RWPE1 (cell line): ENCODE data around the gene FBXW11.

Experiments used
- CTCF ChIA-PET: fragments of 350-600 bp; sonication (Branson Sonifier 250); formaldehyde crosslinking; extraction: SDS; loops from one replicate; lab custom pipeline; 2021; lab: Yijun Ruan, JAX
- POLR2A ChIA-PET: fragments of 400-600 bp; formaldehyde crosslinking; extraction: SDS; loops from one replicate; lab custom pipeline; 2020; ENCODE audit warnings: antibody characterized with exemption; ENCODE audit not compliant: low non-redundant PET; lab: Yijun Ruan, JAX
- DNase-seq: peaks from one replicate; pipeline ENCODE4 v3.0.0; 2012; ENCODE audit warnings: low spot score
- H3K27ac ChIP-seq: fragments of 450-650 bp; 2 replicates; pipeline ENCODE4 v1.5.1; 2017
- TF ChIP-seq, protein P1 (sequence below): fragments of 450-650 bp; conservative IDR thresholded peaks from 2 replicates; pipeline ENCODE4 v1.5.1; 2017; ENCODE audit warnings: low read depth, mild to moderate bottlenecking

Gene FBXW11

GRCh38 chr5:171825051-171825450 is 181.4 kb downstream of the FBXW11 start:
- POLR2A ChIA-PET, result no interaction called here
- no peak overlapping the region for H3K27ac ChIP-seq
- TF ChIP-seq, protein P1, sequence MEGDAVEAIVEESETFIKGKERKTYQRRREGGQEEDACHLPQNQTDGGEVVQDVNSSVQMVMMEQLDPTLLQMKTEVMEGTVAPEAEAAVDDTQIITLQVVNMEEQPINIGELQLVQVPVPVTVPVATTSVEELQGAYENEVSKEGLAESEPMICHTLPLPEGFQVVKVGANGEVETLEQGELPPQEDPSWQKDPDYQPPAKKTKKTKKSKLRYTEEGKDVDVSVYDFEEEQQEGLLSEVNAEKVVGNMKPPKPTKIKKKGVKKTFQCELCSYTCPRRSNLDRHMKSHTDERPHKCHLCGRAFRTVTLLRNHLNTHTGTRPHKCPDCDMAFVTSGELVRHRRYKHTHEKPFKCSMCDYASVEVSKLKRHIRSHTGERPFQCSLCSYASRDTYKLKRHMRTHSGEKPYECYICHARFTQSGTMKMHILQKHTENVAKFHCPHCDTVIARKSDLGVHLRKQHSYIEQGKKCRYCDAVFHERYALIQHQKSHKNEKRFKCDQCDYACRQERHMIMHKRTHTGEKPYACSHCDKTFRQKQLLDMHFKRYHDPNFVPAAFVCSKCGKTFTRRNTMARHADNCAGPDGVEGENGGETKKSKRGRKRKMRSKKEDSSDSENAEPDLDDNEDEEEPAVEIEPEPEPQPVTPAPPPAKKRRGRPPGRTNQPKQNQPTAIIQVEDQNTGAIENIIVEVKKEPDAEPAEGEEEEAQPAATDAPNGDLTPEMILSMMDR, result no peak
- DNase-seq, result no peak
- CTCF ChIA-PET, result no interaction called here

- no peak for DNase-seq
- ChIA-PET CTCF (interaction anchor here (1.4 kb wide), 1 partner anchor 14 kb away, joined by 3 read pairs; no protein-coding TSS in a partner anchor), POLR2A (no interaction called here)
Observed at GRCh38 chr5:171823269-171823668, 183.2 kb downstream of the FBXW11 start.

GRCh38 chr5:171821286-171821685 is 185.2 kb downstream of the FBXW11 start:
- no peak for DNase-seq
- no peak overlapping the region for H3K27ac ChIP-seq
- CTCF ChIA-PET, result interaction anchor here (0.6 kb wide), 1 partner anchor 1387 kb away, joined by 3 read pairs; no protein-coding TSS in a partner anchor
- POLR2A ChIA-PET, result interaction anchor here (0.7 kb wide), 1 partner anchor 22 kb away, joined by 4 read pairs; no protein-coding TSS in a partner anchor
- TF ChIP-seq, protein P1, result no peak

More at GRCh38 chr5:171823269-171823668, 183.2 kb downstream of the FBXW11 start:
- TF ChIP-seq, protein P1, result no peak
- no peak overlapping the region for H3K27ac ChIP-seq

GRCh38 chr5:171820561-171820960 is 185.9 kb downstream of the FBXW11 start:
- CTCF ChIA-PET, result interaction anchor here (0.7 kb wide), 1 partner anchor 369 kb away, joined by 3 read pairs; no protein-coding TSS in a partner anchor
- POLR2A ChIA-PET, result no interaction called here
- no peak for DNase-seq
- TF ChIP-seq, protein P1, result no peak
- no peak overlapping the region for H3K27ac ChIP-seq

GRCh38 chr5:171816666-171817065 is 189.8 kb downstream of the FBXW11 start:
- ChIA-PET CTCF (interaction anchor here (0.7 kb wide), 1 partner anchor 503 kb away, joined by 4 read pairs; no protein-coding TSS in a partner anchor), POLR2A (no interaction called here)
- TF ChIP-seq, protein P1, result no peak
- DNase-seq, result no peak
- no peak overlapping the region for H3K27ac ChIP-seq

DNA sequence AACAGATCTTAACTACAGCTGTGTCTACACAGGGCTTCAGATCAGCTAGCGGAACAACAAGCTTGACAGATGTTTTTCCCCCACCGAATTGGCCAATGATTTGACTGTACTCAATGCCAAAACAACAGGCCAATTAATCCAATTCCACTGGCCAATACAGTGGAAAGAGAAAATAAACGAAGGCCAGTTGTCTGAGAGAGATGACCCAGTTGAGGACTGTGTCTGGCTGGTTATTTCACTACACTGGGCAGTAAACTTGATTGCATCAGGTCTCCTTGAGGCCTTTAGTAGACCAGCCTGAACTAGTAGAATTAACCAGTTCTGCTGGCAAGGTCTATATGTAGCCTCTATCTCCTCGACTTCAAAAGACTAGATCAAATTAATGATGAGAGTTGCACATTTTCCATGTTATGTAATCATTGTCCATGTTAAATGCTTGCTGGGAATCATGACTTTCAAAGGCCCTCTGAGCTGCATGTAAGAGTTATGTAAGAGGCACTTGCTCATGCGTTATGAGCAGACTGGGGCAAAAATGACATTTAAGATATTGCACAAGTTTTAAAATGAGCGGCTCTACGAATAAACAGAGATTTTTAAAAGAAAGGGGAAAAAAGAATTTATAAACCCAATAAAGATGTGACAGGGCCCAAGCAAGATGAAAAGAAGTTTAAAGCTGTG is 192.5 kb downstream of the FBXW11 start:
- no peak overlapping the region for H3K27ac ChIP-seq
- TF ChIP-seq, protein P1, result no peak
- POLR2A ChIA-PET, result no interaction called here
- CTCF ChIA-PET, result interaction anchor here (0.7 kb wide), 1 partner anchor 210 kb away, joined by 3 read pairs; no protein-coding TSS in a partner anchor
- DNase-seq, result no peak
